GM12801 (cell line): ENCODE measurements around the gene ARAP1.

ENCODE experiments used
- CTCF ChIP-seq: IDR thresholded peaks from one replicate; pipeline ENCODE4 v1.5.1; 2011; ENCODE audit warnings: control low read depth; ENCODE audit not compliant: insufficient read length; ENCODE audit errors: extremely low read depth

Gene ARAP1

GRCh38 chr11:72716788-72717435, 35.3 kb downstream of the ARAP1 start:
- TF ChIP-seq CTCF: no peak

- no peak for TF ChIP-seq CTCF
These were observed 35.9 kb downstream of the ARAP1 start for GRCh38 chr11:72716290-72716689.

- TF ChIP-seq CTCF: no peak
These were observed 39.4 kb downstream of the ARAP1 start for GRCh38 chr11:72712841-72713240.

- no peak for TF ChIP-seq CTCF
These were observed 39.9 kb downstream of the ARAP1 start for GRCh38 chr11:72712168-72712751.

GRCh38 chr11:72711141-72711540, 41.1 kb downstream of the ARAP1 start:
- no peak for TF ChIP-seq CTCF

- no peak for TF ChIP-seq CTCF
These were observed 41.9 kb downstream of the ARAP1 start for GRCh38 chr11:72710278-72710677.

- no peak for TF ChIP-seq CTCF
These were observed 42.5 kb downstream of the ARAP1 start for GRCh38 chr11:72709478-72710238.
